ENCODE results near the gene PLPPR5. TPM values are rescaled to one million over a fixed set of nuclear protein-coding genes. Genes with fewer than 3 reads are reported as not detected.

Gene PLPPR5
- polyA plus RNA-seq, 3 donors from 2014 or later = not detected

DNA sequence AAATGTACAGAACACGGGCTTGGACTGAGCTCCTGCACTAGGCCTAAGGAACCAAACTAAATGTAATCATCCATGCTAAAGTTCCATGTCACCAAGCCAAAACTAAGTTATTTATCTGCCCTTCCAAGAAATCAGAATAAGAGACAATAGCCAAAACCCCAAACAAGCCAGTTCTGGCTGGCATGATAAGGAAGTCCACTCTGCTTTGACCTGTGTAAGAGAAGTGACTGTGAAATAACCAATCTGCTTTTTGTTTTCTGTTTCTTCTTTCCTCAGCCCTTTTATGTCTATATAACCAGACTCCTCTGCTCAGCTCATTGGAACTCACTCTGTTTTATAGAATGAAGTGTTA is 15.1 kb downstream of the PLPPR5 start:
- Mint-ChIP-seq H3K4me3 (no peak overlapping the region), H3K9me3 (peaks cover 0 to 5% (median 0%) of the 10 kb centered on the region in 6 donors), H3K27me3 (ENCODE audit: low read depth in 3 of 3) (no peaks in the 10 kb centered on the region), H3K27ac (no peak overlapping the region), H3K4me1 (no peaks in the 10 kb centered on the region), H3K36me3 (no peaks in the 10 kb centered on the region)
- DNase-seq = no peak

DNA sequence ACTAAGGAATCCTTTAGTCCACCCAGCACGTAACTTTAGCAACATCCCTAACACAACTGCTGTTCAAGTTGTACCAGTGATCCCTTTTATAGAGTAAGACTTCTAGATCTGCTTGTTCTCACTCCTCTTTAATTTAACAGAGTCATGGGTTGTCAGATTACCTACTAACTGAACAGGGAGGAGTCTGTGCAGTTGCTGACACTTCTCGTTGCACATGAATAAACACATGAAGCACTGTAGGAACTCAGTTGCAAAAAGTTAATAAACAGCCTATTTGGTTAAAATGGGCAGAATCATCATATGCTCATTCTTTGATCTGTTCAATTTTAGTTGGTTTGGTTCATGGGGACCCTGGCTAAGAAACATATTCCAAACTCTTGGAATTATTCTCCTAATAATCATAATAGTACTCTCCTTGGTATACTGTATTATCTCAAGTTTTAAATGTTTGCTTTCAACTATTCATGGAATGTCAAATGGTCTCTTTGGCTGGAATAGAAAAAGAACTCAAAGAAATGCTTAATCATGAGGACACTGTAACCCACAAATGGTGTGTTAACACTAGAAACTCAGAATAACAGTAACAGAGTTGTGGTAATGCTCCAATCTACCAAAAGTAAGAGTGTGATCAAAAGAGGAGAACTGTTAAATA is 15.6 kb downstream of the PLPPR5 start:
- DNase-seq = no peak
- H3K4me1 Mint-ChIP-seq = no peaks in the 10 kb centered on the region
- no peak overlapping the region for H3K27ac Mint-ChIP-seq
- H3K4me3 Mint-ChIP-seq = no peak overlapping the region
- H3K9me3 Mint-ChIP-seq = peaks cover 0 to 5% (median 0%) of the 10 kb centered on the region in 6 donors
- H3K27me3 Mint-ChIP-seq (ENCODE audit: low read depth in 3 of 3) = no peaks in the 10 kb centered on the region
- no peaks in the 10 kb centered on the region for H3K36me3 Mint-ChIP-seq

DNA sequence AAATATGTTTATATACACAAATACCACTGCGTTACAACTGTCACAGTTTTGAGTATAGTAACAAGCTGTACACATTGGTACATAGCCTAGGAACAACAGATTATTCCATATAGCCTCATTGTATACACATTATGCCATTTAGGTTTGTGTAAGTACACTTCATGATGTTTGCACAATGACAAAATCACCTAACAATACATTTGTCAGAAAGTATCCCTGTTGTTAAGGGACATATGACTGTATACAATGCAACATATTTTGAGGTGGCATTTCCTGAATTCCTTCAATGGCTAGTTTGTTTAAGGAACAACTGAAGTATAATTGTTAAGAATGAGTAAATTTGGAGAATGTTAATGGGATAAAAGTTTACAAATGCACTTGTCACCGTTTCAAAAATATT is 19.0 kb downstream of the PLPPR5 start:
- H3K4me1 Mint-ChIP-seq = no peaks in the 10 kb centered on the region
- H3K9me3 Mint-ChIP-seq = peaks cover 0 to 7% (median under 1%) of the 10 kb centered on the region in 6 donors
- no peak overlapping the region for H3K4me3 Mint-ChIP-seq
- no peak for DNase-seq
- H3K36me3 Mint-ChIP-seq = no peaks in the 10 kb centered on the region
- no peak overlapping the region for H3K27ac Mint-ChIP-seq
- peaks cover 0 to 1% (median 0%) of the 10 kb centered on the region in 3 donors for H3K27me3 Mint-ChIP-seq (ENCODE audit: low read depth in 3 of 3)

DNA sequence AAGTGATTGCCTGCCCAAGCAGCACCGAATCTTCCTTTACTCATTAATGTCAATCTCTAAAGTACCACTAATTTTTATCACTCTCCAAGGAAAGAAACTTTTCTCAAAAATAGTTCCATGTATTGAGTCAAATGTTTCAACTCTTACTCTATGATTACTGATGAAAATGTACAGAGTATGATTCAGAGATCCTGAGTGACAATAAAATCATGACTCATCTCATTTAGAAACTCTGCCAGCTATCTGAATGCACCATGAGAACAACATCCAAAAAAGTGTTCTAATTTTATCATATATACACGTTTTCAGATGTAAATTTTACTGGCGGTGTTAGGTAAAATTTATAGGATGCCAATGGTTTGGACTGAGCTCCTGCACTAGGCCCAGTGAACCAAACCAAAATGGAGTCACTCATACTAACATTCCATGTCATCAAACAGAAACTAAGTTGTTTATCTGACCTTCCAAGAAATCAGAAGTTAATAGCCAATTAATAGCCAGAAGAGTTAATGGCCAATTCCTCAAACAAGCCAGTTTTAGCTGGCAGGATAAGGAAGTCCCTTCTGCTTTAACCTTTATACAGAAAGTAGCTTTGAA is 22.6 kb downstream of the PLPPR5 start:
- H3K4me3 Mint-ChIP-seq = no peak overlapping the region
- H3K27ac Mint-ChIP-seq = no peak overlapping the region
- no peak for DNase-seq
- H3K4me1 Mint-ChIP-seq = no peaks in the 10 kb centered on the region
- H3K36me3 Mint-ChIP-seq = no peaks in the 10 kb centered on the region
- H3K9me3 Mint-ChIP-seq = peaks cover 0 to 7% (median 1%) of the 10 kb centered on the region in 6 donors
- H3K27me3 Mint-ChIP-seq (ENCODE audit: low read depth in 3 of 3) = peaks cover 0 to 3% (median 1%) of the 10 kb centered on the region in 3 donors

DNA sequence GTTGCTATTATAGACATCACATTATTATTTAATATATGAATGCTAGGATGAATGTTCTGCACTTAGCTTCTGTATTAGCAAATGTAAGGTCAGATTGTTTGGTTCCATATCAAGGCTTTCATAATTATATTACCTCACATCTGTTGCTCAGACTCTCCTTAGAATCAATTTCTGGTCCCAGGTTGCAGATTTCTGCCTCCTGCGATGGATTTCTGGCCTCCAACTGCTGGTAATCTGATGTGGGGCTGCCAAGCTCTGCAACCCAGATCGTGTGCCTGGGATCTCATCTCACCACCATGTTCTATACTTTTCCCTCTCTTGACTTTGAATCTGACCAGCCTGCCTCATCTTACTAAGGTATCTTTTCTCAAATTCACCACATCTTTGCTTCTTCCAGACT is 25.2 kb downstream of the PLPPR5 start:
- Mint-ChIP-seq H3K36me3 (no peaks in the 10 kb centered on the region), H3K9me3 (peaks cover 0 to 3% (median 1%) of the 10 kb centered on the region in 6 donors), H3K27me3 (ENCODE audit: low read depth in 3 of 3) (peaks cover 0 to 3% (median 1%) of the 10 kb centered on the region in 3 donors), H3K4me3 (no peak overlapping the region), H3K27ac (no peak overlapping the region), H3K4me1 (no peaks in the 10 kb centered on the region)
- DNase-seq = no peak

DNA sequence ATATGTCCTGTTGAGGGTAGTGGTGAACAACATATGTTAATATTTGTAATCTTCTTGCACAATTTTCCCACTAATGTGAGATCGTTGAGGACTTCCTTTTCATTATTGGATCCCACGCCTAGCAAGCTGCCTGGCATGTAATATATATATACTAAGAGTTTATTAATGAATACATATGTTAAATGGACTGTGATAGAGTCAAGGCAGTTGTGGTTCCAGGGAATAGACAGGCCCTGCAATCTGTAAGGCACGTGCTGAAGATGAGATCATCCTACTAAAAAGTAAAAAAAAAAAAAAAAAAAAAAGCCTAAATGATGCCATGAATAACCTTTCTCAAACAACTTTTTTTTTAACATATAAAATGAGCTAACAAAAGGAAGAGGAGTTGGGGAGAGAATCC is 28.9 kb downstream of the PLPPR5 start:
- DNase-seq = no peak
- Mint-ChIP-seq H3K4me3 (no peak overlapping the region), H3K27me3 (ENCODE audit: low read depth in 3 of 3) (peaks cover 0 to 3% (median 0%) of the 10 kb centered on the region in 3 donors), H3K27ac (no peak overlapping the region), H3K9me3 (peaks cover 0 to 5% (median 0%) of the 10 kb centered on the region in 6 donors), H3K36me3 (no peaks in the 10 kb centered on the region), H3K4me1 (no peaks in the 10 kb centered on the region)

DNA sequence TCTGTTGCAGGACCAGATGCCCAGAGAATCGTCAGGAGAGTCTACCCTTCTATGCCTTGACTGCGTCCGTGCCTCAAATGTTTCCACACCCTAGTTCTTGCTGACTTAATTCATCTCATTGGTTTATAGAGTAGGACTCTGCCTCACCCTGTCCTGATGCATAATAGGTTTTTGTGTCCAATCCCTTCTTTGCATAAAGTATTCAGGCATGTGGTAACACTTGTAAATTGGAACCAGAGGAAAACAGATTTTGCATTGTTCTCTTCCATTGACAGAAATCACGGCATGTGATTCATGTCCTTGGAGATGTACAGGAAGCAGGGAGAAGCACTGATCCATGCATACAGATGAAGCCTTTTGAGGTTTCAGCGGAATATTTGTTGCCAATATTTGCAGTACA is 29.5 kb downstream of the PLPPR5 start:
- H3K9me3 Mint-ChIP-seq = peaks cover 0 to 5% (median 0%) of the 10 kb centered on the region in 6 donors
- no peak overlapping the region for H3K27ac Mint-ChIP-seq
- no peaks in the 10 kb centered on the region for H3K4me1 Mint-ChIP-seq
- H3K4me3 Mint-ChIP-seq = no peak overlapping the region
- no peaks in the 10 kb centered on the region for H3K36me3 Mint-ChIP-seq
- H3K27me3 Mint-ChIP-seq (ENCODE audit: low read depth in 3 of 3) = peaks cover 0 to 3% (median 0%) of the 10 kb centered on the region in 3 donors
- DNase-seq = no peak

DNA sequence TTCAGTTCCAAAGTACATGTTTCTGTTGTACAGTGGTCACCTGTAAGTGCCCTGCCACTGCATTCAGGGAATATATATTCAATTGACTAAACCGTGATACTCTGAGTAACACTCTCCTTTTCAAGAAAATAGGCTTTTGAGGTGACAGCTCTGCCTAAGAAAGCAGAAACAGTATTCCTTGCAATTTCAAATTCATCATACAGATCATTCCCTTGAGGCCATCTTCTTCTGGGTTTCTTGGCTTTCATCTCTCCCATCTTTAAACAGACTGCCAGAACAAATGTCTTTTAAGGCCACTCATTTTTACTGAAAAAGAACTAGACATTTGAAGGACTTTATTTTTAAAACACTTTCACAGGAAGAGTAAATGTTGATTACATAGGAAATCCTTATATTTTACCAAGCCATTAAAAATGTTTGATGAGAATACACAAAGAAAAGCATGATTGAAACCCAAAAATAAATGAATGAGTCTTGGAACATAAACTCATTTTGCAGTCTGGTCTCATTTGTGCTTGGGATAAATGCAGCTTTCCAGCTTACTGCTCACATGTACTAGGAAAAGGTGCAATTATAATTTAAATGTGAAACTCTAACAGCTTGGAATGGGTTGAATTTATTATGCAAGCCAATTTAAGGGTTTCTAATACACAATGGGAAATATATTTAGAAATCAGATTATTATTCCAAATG is 34.7 kb downstream of the PLPPR5 start:
- no peak overlapping the region for H3K4me3 Mint-ChIP-seq
- H3K27ac Mint-ChIP-seq = no peak overlapping the region
- H3K9me3 Mint-ChIP-seq = peaks cover 0 to 3% (median 0%) of the 10 kb centered on the region in 6 donors
- no peaks in the 10 kb centered on the region for H3K4me1 Mint-ChIP-seq
- no peaks in the 10 kb centered on the region for H3K36me3 Mint-ChIP-seq
- no peak for DNase-seq
- H3K27me3 Mint-ChIP-seq (ENCODE audit: low read depth in 3 of 3) = no peaks in the 10 kb centered on the region

DNA sequence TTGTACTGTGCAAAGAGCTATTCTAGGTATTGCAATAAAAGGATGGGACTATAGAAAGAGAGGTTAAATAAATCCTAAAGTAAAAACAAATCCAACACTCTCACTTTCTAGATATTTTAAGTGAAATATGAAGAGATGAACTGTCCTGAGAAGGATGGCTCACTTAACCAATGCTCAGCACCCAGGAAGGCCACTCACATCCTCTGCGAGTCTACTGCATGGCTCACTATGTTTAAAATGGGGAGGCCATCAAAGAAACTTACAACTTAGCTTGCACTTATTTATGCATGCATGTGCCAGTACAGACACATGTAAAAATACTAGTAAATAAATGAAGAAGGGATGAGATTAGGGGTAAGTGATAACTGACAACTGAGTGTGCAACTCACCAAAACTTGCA is 37.5 kb downstream of the PLPPR5 start:
- H3K4me1 Mint-ChIP-seq = no peaks in the 10 kb centered on the region
- no peak overlapping the region for H3K27ac Mint-ChIP-seq
- no peak overlapping the region for H3K4me3 Mint-ChIP-seq
- H3K9me3 Mint-ChIP-seq = peaks cover 0 to 3% (median 0%) of the 10 kb centered on the region in 6 donors
- H3K36me3 Mint-ChIP-seq = no peaks in the 10 kb centered on the region
- H3K27me3 Mint-ChIP-seq (ENCODE audit: low read depth in 3 of 3) = no peaks in the 10 kb centered on the region
- no peak for DNase-seq

DNA sequence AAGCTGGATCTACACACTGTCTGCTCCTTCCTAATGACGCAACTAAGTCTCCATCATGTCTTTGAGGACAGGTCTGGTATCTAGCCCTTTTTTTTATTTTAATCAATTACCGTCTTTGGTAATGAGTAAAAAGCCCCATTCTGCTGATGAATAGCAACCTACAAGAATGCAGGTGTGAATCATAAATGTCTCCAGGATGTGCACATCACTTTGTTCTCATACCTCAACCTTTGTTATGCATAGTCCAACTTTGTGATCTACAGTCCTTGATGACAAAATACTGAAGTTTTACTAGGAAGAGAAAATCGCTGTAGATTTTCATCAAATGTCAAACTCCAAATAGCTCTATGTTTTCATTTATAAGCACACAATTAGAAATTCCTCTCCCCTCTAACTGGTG is 39.3 kb downstream of the PLPPR5 start:
- no peaks in the 10 kb centered on the region for H3K4me1 Mint-ChIP-seq
- DNase-seq = no peak
- no peaks in the 10 kb centered on the region for H3K27me3 Mint-ChIP-seq (ENCODE audit: low read depth in 3 of 3)
- H3K9me3 Mint-ChIP-seq = peaks cover 0 to 3% (median 0%) of the 10 kb centered on the region in 6 donors
- no peak overlapping the region for H3K4me3 Mint-ChIP-seq
- no peaks in the 10 kb centered on the region for H3K36me3 Mint-ChIP-seq
- no peak overlapping the region for H3K27ac Mint-ChIP-seq

DNA sequence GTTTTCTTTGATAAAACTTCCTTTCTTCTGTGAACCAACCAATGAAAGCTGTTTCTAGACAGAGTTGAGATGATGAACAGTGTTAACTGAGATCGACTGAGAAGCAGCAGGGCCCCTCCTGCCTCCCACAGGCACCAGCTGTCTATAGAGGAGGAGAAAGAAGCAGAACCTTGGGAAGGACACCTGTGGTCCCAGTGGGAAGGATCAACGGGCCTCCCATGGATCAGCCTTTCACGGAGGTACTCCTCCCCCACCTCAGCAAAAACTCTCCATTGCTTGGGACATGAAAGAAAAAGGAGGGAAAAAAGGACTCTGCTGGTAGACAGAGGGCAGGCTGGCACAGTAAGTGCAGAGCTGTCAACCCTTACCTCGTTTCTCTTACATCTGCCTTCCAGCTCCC is 40.5 kb downstream of the PLPPR5 start:
- Mint-ChIP-seq H3K27me3 (ENCODE audit: low read depth in 3 of 3) (no peaks in the 10 kb centered on the region), H3K9me3 (peaks cover 0 to 3% (median 0%) of the 10 kb centered on the region in 6 donors), H3K27ac (no peak overlapping the region), H3K36me3 (no peaks in the 10 kb centered on the region), H3K4me1 (no peaks in the 10 kb centered on the region), H3K4me3 (no peak overlapping the region)
- DNase-seq = no peak

DNA sequence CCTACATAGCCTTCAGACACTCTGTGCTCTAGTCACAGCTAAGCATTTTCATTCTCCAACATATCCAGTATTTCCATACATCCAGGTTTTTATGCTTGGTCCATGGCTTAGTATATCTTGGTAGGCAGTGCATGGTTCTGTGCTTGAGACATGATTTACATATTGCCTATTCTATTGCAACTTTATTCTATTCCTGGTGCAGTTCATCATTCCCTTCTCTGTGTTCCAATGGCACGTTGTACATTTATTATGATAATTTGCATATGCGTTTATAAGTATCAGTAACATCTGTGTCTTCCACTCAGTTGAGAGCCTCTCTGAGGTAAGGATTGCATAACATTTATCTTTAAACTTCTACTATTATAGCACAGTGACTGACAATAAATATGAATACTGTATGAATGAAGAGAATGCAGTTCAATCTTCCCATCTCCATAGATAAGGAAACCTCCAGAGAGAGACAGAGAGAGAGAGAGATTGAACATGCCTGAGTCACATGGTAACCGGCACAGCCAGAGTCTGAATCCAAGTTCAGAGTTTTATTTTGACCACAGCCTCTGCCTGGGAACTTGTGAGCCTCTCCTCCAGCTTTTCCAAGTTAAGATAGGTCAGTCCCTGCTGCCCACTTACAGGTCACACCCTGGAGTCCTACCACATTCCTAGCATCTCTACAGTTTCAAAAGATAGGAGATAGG is 41.5 kb downstream of the PLPPR5 start:
- Mint-ChIP-seq H3K27ac (no peak overlapping the region), H3K27me3 (ENCODE audit: low read depth in 3 of 3) (no peaks in the 10 kb centered on the region), H3K4me1 (no peaks in the 10 kb centered on the region), H3K4me3 (no peak overlapping the region), H3K9me3 (peaks cover 0 to 3% (median 0%) of the 10 kb centered on the region in 6 donors), H3K36me3 (no peaks in the 10 kb centered on the region)
- no peak for DNase-seq

DNA sequence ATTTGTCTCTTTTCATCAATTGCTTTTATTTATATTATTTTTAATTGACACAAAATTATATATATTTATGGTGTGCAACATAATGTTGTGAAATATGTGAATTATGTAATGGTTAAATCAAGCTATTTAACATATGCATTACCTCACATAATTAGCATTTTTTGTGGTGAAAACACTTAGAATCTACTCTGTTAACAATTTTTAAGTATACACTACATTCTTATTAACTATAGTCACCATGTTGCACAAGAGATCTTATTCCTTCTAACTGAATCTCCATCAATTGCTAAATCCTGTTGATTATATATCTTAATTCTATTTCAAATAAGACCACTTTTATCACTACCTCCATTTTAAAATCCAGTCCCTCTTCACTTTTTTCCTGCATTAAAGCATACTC is 42.5 kb downstream of the PLPPR5 start:
- H3K4me1 Mint-ChIP-seq = no peaks in the 10 kb centered on the region
- DNase-seq = no peak
- H3K36me3 Mint-ChIP-seq = no peaks in the 10 kb centered on the region
- H3K27ac Mint-ChIP-seq = no peak overlapping the region
- peaks cover 0 to 3% (median 0%) of the 10 kb centered on the region in 6 donors for H3K9me3 Mint-ChIP-seq
- H3K4me3 Mint-ChIP-seq = no peak overlapping the region
- no peaks in the 10 kb centered on the region for H3K27me3 Mint-ChIP-seq (ENCODE audit: low read depth in 3 of 3)

DNA sequence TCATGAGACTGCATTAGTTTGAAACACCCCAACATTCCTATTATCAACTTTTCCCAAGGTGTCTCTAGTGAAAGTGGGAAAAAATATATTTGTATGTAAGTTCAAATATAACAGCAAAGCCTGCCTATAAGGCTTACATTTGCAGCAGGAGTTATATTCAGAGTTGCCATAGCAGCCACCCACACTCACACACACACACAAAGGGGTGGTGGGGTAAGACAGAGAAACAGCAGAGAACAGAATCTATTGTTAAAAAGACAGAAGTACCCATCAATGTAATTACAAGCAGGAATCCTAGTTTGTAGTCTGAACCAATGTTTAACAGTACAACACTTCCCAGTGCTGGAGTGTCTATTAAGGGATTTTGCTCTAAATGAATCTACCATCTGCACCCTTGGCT is 55.0 kb downstream of the PLPPR5 start:
- no peak for DNase-seq
- Mint-ChIP-seq H3K36me3 (no peaks in the 10 kb centered on the region), H3K27me3 (ENCODE audit: low read depth in 3 of 3) (peaks cover 0 to 2% (median 0%) of the 10 kb centered on the region in 3 donors), H3K9me3 (peaks cover 0 to 3% (median 0%) of the 10 kb centered on the region in 6 donors), H3K4me3 (no peak overlapping the region), H3K4me1 (no peaks in the 10 kb centered on the region), H3K27ac (no peak overlapping the region)

Data from immature natural killer cell (primary cell).